ENCODE results near the gene NQO2.
"Not testable (repeated sequence)": the region's sequence is repeated elsewhere in the genome, so short reads cannot be mapped to it uniquely, and the experiment has no call there.

GRCh38 chr6:2973180-2973579 is 26.5 kb upstream of the NQO2 start:
- not testable (repeated sequence) for TF ChIP-seq FOXK2 (IDR thresholded peaks at IDR 0.05); MAX (IDR thresholded peaks at IDR 0.05; ENCODE audit: low read depth, low read length); JUNB (IDR thresholded peaks at IDR 0.05); CUX1 (IDR thresholded peaks at IDR 0.05; ENCODE audit: insufficient replicate concordance, low read depth, low read length); CTCF (IDR thresholded peaks at IDR 0.05 in 2 of 3, conservative IDR thresholded peaks at IDR 0.05 in 1 of 3; ENCODE audit: control insufficient read depth in 2 of 3, extremely low read depth in 1 of 3, insufficient read depth in 1 of 3, low read depth in 3 of 3, low read length in 3 of 3); EZH2 (IDR thresholded peaks at IDR 0.05; ENCODE audit: borderline replicate concordance, control insufficient read depth, low read depth, low read length)
